Islet precursor cell (in vitro differentiated cells): ENCODE results near the gene CAP1.
"Not testable (repeated sequence)": the region's sequence is repeated elsewhere in the genome, so short reads cannot be mapped to it uniquely, and the experiment has no call there.

Source experiments
- DNase-seq: peaks from one replicate; pipeline ENCODE4 v3.0.0-alpha.2; 2018

The CAP1 gene, protein sequence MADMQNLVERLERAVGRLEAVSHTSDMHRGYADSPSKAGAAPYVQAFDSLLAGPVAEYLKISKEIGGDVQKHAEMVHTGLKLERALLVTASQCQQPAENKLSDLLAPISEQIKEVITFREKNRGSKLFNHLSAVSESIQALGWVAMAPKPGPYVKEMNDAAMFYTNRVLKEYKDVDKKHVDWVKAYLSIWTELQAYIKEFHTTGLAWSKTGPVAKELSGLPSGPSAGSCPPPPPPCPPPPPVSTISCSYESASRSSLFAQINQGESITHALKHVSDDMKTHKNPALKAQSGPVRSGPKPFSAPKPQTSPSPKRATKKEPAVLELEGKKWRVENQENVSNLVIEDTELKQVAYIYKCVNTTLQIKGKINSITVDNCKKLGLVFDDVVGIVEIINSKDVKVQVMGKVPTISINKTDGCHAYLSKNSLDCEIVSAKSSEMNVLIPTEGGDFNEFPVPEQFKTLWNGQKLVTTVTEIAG

DNA sequence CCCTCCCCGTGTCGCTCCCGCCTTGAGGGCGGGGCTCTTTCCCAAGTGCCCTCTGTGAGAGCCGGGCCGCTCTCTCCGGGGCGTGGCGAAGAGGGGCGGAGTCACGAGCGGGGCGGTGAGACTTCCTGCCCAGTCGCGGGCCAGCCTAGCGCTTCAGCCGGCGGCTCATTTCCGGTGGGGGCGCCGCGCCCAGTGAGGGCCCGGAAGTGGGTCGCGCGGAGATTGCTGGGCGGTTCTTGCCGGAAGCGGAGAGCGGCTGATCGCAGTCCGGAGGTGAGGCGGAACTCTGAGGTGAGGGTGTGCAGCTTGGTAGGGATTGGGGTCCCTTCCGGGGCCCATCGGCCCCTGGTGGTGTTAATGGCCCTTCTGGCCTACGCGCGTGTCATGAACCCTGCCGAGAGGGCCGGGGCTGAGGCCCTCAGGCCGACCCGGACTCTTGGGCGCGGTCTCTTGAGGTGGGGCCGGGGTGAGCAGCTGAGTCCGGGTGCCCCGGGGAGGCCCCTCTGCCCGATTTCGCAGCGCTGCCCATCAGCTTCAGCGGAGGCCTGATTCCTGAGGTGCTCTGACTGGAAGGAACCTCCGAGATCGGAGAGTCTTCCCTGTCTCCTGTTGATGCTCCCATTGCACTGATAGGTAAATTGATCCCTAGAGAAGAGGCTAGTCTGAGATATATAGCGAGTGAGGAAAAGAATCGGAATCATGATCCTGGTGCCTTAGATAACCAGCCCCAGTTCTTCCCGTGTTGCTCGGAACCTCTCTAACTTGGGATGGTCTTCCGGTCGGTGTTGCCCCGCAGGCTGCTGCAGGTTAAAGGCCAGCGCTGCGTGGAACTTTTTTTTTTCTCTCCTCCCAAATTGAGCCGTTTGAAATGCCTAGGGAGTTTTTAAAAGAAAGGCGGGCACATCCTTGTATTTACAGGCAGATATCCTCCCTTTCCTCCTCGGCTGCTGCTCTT lies at the start of gene CAP1:
Gene CAP1, plus strand, starts transcription at position 219 of the 955 bp plus-strand sequence. CDS start 18,618 bp downstream, outside the sequence.
- DNase-seq = peak; percentile 100

DNA sequence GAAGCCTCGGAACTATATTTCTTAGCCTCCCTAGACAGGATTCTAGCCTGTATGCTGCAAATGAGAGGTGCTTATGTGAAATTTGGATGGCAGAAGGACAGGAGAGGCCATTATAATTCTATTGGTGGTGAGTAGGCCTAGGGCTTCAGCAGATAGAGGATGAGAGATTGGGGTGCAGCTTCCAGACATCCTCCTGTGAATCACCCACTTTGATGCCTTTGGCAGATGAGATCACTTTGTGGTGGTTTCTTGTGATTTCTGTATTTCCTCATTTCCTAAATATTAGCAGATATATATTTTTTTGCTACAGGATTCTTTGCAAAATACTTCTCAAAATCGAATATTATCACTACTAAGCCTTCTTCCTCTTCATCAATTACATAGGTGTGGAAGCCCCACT lies 48.3 kb upstream of the CAP1 start:
- no peak for DNase-seq

DNA sequence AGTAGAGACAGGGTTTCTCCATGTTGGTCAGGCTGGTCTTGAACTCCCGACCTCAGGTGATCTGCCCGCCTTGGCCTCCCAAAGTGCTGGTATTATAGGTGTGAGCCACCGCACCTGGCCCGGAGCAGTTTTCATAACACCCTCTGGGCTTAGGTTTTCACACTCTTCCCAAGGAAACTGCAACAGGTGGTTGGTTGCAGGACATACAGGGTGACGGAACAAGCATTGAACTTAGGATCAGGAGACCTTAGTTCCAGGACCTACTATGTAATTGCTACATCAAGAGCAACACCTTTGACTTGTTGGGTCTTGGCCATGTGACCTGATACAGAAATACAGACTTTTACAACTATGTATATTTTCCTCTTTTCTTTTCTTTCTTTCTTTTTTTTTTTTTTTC lies 47.6 kb upstream of the CAP1 start:
- no peak for DNase-seq

DNA sequence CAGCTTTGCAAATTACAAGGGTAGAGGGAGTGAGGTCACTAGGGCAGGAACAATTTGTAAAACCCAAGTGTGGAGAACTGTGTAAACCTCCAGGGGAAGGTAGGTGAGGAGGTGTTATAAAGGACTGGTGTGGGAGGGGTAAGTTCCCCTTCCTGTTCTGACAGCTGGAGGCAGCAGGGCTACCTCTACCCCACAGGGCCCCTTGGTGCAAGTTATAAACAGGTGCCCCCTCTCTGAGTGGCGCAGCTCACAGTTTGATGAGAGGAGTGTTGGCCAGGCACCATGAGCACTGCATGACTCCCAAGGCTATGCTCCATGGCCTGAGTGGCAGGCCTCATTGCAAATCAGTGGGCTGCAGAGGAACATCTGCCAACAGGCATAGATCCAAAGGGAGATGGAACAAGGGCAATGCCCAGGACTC lies 44.5 kb upstream of the CAP1 start:
- no peak for DNase-seq

DNA sequence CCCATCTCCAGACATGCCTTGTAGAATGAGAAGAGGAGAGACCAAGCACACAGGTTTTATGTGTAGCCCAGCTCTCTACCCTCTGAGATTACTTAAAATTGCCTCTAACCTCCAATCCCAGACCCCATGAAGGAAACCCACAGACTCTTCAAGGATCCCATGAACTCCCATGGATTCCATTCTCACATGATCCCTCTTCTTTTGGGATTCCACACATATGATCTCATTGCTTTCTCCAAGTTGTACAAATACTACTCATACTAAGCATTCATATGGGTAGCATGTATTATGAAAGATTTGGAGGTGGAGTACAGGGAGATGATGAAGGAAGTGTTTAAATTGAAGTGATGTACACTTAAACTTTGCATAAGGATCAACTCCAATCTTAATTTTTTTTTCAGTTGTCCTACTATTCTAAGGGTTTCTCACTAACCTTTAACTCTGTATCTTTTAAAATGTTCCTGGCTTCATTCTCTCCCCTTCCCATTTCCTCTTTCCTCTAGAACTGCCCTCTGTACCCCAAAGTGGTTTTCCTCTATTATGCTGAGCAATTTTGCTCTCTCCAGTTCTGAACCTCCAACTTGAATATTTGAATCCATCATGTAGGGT lies 44.0 kb upstream of the CAP1 start:
- no peak for DNase-seq

DNA sequence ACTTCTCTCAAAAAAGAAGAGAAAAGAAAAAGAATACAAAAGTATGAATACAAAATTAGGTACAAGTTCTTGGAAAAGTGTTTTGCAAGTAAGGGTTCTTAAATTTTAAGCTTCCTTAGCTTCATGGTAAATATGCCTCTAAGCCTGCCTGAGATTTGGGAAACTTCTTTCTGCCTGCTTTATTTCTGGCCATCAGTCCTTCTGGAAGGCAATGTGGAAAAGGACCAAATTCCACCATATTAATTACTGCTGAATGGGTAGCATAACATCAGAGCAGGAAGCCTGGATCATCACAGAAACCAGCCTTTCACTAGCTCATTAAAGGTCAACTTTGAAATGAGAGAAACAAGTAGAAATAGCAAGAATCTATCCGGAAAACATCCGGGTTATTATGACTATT lies 39.1 kb upstream of the CAP1 start:
- DNase-seq = no peak

DNA sequence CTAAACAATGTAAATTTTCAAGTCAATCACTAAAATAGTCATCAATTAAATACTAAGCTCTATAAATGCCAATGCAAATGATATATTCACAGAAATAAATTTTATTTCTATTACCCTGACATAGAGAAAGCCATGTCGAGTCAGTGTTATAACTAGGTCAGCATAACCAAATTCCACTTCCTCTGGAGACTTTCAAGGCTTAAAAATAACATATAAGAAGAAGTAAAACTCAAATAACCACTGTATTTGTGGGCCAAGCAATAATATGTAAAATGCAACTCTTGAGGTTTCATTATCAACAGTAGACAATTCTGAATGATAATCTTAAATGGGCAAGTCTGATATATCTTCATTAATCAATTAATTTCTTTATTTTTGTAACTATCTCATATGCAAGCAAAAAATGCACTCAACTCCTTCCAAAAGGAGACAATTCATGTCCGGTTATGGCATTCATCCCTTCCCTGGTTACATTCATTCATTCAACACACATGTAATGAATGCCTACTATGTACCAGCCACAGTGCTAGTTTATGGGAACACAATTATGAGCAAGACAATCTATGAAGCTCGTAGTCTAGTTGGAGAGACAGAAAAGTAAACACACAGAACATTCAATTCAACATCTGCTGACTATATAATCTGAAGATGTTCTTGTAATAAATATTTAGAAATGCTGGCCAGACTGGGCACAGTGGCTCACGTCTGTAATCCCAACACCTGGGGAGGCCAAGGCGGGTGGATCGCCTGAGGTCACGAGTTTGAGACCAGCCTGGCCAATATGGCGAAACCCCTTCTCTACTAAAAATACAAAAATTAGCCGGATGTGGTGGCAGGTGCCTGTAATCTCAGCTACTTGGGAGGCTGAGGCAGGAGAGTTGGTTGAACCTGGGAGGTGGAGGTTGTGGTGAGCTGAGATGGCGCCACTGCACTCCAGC lies 37.1 kb upstream of the CAP1 start:
- DNase-seq = no peak

DNA sequence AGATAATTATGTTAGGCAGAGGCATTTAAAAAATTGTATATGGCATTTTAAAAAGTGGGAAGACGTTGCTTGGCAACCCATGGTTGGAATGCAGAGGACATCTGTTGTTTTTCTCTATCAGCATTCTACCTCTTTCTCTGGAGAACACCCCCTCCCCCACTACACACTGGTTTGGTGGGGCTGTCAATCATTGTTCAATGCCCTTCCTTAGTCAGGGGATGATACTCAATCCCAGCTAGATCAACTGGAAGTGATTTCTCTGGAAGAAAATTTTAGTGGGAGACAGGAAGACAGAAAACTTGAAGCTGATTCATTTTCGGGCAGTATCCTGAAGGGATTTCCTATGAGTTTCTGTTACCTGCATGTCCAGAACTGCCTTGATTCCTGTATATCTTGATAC lies 35.7 kb upstream of the CAP1 start:
- DNase-seq = no peak

DNA sequence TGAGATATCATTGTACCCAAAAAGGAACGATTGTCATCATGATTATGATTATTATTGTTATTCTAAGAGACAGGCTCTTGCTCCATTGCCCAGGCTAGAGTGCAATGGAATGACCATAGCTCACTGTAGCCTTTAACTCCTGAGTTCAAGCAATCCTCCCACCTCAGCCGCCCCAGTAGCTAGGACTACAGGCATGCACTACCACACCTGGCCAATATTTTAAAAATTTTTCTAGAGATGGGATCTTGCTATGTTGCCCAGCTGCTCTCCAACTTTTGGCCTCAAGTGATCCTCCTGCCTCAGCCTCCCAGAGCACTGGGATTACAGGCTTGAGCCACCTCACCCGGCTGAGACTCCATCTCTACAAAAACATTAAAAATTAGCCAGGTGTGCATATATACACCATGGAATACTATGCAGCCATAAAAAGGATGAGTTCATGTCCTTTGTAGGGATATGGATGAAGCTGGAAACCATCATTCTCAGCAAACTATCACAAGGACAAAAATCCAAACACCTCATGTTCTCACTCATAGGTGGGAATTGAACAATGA lies 33.0 kb upstream of the CAP1 start:
- DNase-seq = not testable (repeated sequence)

DNA sequence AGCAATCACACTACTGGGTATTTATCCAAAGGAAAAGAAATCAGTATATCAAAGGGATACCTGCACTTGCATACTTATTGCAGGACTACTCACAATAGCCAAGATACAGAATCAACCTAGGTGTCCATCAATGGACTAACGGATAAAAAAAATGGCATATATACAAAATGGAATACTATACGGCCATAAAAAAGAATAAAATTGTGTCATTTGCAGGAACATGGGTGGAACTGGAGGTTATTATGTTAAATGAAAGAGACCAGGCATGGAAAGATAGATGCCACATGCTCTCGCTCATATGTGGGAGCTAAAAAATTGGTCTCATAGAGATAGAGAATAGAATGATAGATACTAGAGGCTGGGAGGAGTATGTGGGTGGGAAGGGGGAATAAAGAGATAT lies 29.3 kb upstream of the CAP1 start:
- no peak for DNase-seq

DNA sequence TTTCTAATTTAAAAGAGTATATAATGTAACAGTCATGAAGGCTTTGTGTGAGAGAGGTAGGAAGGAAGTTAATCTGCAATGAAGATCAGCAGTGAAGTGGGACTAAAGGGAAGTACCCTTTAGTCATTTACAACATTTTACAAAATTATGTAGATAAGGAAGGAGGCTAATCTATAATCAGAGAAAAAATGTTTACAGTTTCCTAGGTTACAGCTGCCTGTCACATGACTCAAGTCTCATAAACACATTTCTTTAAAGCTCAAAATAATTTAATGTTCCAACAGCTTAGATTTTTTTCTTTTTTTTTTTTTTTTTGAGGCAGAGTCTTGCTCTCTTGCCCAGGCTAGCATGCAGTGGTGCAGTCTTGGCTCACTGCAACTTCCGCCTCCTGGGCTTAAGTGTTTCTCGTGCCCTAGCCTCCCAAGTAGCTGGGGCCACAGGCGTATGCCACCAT lies 26.2 kb upstream of the CAP1 start:
- DNase-seq = no peak

DNA sequence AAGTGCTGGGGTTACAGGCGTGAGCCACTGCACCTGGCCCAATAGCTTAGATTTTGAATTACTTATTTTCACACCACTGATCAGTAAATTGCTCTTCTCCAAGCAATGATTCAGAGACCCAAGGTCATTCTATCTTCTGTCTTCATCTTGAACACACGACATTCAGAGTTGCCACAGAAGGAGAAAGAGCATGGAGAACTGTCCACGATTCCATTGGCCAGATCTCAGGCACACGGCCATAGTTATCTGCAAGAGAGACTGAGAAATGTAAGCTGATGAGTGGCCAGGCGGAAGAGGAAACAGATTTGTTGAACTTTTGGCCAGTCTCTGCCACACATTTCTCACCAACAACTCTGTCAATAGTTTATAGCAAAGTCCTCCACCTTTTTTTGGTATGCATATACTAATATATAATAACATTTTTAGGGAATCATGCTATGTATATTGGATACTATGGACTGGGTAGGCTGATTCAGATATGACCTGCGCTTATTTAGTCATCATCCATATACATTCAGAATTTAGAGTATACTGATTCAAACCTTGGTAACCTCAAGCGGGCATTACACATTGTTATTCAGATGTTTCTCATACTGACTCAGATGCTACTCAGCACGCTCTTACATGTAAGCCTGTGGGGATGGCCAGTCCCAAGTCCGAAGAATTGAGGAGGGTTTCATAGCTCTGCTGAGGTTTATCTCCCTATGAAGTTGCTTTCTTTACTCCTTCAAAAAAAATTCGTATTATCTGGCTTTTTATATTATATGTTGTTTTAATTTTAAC lies 25.5 kb upstream of the CAP1 start:
- DNase-seq = no peak

DNA sequence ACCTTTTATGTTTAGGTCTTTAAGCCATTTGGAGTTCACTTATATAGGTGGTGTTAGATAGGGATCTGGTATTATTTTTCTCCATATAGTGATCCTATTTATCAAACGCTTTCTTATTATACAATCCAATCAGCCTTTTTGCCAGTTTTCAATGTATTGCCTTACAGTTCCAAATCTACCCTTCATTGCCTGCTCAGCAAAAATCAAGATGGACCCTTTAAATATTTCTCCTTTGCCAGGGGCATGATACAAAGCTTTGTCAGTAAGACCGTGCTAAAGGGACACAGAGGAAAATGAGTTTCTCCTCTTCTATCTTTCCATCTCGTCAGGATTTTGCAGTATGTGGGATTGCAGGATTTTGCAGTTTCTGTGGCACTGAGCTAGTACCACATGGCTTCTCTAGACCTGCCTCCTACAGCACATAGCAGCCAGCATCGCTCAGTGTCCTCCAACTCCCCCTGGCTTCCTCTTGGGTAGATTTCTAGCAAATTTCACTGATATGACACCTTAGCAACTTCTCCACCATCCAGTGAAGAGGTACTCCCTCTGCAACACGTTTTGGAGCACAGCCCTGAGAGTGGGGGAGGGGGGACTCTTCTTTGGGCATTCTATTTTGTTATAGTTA lies 22.5 kb upstream of the CAP1 start:
- DNase-seq = peak; percentile 54

DNA sequence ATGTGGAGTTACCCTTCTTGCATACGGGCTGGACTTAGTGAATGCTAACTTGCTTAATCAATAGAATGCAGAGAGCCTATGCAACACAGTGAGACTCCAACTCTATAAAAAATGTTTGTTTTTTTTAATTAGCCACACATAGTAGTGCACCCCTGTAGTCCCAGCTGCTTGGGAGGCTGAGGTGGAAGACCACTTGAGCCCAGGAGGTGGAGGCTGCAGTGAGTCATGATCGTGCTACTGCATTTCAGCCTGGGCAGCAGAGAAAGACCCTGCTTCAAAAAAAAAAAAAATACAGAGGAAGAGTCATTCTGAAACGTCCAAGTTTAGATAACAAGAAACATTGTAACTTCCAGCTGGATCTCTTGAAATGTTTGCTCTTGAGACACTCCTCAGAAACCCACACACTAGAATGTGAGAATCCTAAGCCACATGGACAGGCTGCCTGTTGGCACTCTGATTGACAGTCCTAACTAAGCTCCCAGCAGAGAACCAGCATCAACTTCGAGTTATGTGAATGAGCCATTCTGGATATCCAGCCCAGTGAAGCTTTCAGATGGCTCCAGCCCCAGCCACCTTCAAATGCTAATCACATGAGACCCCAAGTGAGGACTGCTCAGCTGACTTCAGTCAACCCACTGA lies 20.0 kb upstream of the CAP1 start:
- no peak for DNase-seq

DNA sequence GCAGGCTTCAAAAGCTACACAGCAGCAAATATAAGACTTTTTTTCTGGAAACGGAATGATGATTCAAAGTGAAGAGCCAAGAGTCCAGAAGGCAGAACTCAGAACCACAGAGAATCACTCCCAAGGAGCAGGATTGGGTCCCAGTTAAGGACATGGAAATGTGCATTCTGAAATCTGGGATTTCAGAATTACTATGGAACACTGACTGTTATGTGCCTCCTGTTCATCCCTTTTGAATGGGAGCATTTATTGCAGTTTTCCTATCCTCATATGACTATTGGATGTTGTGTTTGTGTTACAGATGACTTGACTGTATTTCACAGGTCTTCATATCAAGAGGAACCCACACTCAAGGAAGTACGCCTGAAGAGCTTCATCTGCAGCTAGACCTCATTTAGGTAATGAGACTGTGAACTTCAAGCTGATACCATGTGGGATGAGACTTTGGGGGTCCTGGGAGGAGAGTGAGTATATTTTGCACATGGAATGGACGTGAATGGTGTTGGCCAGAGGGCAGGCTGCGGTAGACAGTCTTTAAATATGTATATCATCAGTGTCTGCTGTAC lies 17.1 kb upstream of the CAP1 start:
- no peak for DNase-seq

DNA sequence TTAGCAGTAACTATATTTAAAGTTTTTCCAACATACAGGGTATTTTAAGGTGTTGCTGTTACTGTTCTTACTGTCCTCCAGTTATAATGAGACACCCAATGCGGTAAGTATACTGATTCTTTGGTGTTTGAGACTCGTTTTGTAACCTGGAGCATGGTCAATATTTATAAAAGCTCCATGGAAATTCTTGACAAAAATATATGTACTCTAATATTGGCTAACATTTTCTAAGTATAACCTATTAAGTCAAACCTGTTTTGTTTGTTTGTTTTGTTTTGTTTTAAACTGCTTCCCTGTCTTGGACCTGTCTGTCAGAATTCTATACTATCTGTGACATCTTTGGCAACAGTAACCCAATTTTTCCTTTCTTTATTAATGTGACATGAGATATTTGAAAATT lies 15.9 kb upstream of the CAP1 start:
- DNase-seq = no peak

DNA sequence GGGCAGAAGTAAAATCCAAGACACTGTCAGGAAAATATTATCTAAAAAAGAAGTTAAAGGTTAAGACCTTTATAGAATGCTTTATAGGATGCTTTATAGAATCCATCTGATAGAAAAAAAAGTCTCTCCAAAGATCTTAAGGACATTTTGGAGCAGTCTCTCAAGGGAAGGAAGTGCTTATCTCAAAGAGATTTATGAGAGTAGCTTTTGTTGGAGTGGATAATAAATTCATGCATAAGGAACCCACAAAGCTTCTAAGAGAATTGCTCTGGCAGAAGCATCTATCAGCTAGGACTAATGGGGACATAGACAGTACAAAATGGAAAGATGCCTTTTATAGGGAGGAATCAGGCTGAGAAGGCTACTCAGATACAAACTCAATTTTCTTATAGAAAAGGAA lies 12.9 kb upstream of the CAP1 start:
- no peak for DNase-seq

DNA sequence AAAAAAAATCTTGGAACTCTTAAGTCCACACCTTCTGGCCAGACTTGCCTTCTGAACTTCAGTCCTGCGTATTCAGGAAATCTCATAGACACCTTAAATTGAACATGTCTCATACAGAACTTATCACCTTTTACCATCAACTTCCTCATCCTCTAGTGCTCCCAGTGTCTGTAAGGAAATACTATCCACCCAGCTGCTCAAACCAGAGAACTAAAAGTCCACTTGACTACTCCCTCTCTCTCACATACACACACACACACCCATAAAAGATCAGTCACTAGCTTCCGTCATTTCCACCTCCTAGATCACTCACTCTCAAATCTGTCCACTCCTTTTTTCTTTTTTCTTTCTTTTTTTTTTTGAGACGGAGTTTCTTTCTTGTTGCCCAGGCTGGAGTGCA lies 10.9 kb upstream of the CAP1 start:
- DNase-seq = no peak

DNA sequence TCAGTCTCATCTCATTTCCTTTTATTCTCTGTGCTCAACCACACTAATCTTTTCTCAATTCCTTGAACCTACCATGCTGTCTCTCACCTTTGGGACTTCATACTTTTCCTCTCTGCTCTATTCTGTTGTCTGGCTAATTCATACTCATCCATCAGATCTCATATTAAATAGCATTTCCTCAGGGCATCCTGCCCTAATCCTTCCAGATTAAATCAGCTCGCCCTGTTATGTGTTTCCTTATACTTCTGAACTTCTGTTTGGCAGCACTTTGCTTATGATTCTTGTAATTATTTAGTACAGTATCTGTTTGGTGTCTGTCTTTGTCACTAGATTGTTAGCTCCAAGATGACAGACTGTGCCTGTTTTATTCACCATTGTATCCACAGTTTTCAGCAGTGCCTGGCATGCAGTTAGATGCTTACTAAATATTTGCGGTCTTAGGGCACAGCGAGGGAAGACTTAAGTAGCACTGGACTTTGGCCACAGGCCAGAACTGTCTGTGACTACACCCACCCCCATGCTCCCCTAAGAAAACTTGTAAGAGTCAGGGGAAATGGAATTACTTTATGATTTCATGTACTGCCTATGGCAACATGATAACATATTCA lies 9.9 kb upstream of the CAP1 start:
- no peak for DNase-seq
